ENCODE results near the gene LRCOL1. TPM values are rescaled to one million over a fixed set of nuclear protein-coding genes. Genes with fewer than 3 reads are reported as not detected.

Gene LRCOL1
- under 1 TPM in 1 of 2 donors, not detected in 1; 0.47 TPM for total RNA-seq

GRCh38 chr12:132610051-132610759, at the start of gene LRCOL1:
Gene LRCOL1 (minus strand): TSS chr12:132610582. CDS start chr12:132606251, 4,331 bp downstream.
- peaks cover 10% of the 10 kb centered on the region for H3K27me3 ChIP-seq
- H3K27ac ChIP-seq = no peak within 1 kb of the TSS
- no peak within 1 kb of the TSS for H3K4me3 ChIP-seq

DNA sequence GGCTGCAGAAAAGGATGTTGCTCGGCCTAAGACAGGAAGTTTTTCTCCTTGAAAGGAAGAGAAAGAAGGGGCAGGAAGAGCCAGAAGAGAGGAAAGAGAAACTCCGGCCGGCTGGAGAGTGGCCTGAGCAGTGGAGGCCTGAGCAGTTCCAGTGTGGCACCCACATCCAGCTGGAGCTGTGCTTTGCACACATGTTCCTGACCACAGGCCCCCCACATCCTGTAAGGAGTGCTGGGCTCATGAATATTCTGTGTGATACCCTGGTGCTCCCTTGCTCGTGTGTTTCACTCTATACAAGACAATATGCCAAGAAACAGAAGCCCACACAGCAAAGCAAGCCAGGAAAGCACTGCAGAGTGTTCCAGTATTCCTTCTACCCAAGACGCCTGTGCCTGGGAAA, 49.7 kb upstream of the LRCOL1 start:
- Histone ChIP-seq H3K27ac (no peak overlapping the region), H3K9me3 (no peaks in the 10 kb centered on the region), H3K9ac (ENCODE audit: low read depth in 2 of 2, low read length in 2 of 2) (no peak overlapping the region), H3K36me3 (no peaks in the 10 kb centered on the region), H3K27me3 (no peaks in the 10 kb centered on the region), H3K4me1 (no peaks in the 10 kb centered on the region), H3K4me3 (no peak overlapping the region)
- DNase-seq = no peak
- intact Hi-C loops (cut with DNase I) = no loop called here
- no peak for TF ChIP-seq CTCF (IDR thresholded peaks at IDR 0.05)

More at GRCh38 chr12:132610051-132610759, at the start of gene LRCOL1:
- Histone ChIP-seq H3K9me3 (no peaks in the 10 kb centered on the region), H3K36me3 (no peaks in the 10 kb centered on the region), H3K9ac (ENCODE audit: low read depth in 2 of 2, low read length in 2 of 2) (no peak within 1 kb of the TSS), H3K4me1 (no peaks in the 10 kb centered on the region)
- TF ChIP-seq CTCF (IDR thresholded peaks at IDR 0.05) = no peak
- intact Hi-C loops (cut with DNase I) = loop anchor here (10.0 kb wide), 1 partner anchor 455 kb away; no protein-coding TSS in a partner anchor
- no peak for DNase-seq

- no peaks in the 10 kb centered on the region for H3K4me1 ChIP-seq
- no peak for TF ChIP-seq CTCF (IDR thresholded peaks at IDR 0.05)
- no peak overlapping the region for H3K27ac ChIP-seq
- no peak for DNase-seq
- intact Hi-C loops (cut with DNase I) = no loop called here
- H3K9ac ChIP-seq (ENCODE audit: low read depth in 2 of 2, low read length in 2 of 2) = no peak overlapping the region
- H3K36me3 ChIP-seq = no peaks in the 10 kb centered on the region
- H3K27me3 ChIP-seq = no peaks in the 10 kb centered on the region
- H3K9me3 ChIP-seq = no peaks in the 10 kb centered on the region
- no peak overlapping the region for H3K4me3 ChIP-seq
Observed at GRCh38 chr12:132659146-132659545, 48.8 kb upstream of the LRCOL1 start.

- H3K27me3 ChIP-seq = no peaks in the 10 kb centered on the region
- intact Hi-C loops (cut with DNase I) = no loop called here
- H3K4me1 ChIP-seq = no peaks in the 10 kb centered on the region
- no peaks in the 10 kb centered on the region for H3K36me3 ChIP-seq
- H3K9me3 ChIP-seq = no peaks in the 10 kb centered on the region
- H3K4me3 ChIP-seq = no peak overlapping the region
- DNase-seq = no peak
- no peak for TF ChIP-seq CTCF (IDR thresholded peaks at IDR 0.05)
- H3K27ac ChIP-seq = no peak overlapping the region
- H3K9ac ChIP-seq (ENCODE audit: low read depth in 2 of 2, low read length in 2 of 2) = no peak overlapping the region
Observed at GRCh38 chr12:132658149-132658894, 47.9 kb upstream of the LRCOL1 start.

DNA sequence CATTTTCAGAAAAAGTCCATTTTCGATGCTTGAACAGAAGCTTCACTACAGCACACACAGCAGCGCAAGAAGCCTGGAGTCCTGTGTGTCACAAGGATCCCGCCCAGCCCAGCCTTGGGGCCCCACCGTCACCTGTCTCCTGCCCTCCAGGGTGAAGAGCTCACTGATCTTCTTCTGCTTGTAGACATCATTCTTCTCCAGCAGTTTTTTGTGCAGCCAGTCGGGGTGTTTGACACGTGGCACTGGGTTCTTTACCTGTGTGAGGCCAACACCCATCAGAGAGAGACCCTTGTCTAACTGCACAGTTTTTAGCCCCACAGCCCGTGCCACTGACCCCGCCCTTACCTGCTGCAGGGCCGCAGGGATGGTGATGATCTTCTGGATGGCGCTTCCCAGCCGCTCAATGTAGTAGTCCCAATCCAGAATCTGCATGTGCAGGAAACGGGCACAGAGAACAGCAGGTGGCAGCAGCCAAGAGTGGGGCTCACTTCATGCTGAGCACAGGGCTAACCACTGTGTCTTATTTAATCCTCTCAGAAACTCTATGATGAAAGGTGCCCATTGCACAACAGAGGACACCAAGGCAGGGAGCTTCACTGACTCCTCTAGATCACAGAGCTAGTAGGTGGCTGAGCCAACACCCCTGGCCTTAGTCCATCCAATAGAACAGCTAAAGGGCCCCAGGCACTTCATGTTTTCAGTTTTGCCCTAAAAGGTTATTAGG, 46.8 kb upstream of the LRCOL1 start:
- intact Hi-C loops (cut with DNase I) = no loop called here
- H3K4me3 ChIP-seq = no peak overlapping the region
- H3K36me3 ChIP-seq = no peaks in the 10 kb centered on the region
- H3K4me1 ChIP-seq = no peaks in the 10 kb centered on the region
- H3K9ac ChIP-seq (ENCODE audit: low read depth in 2 of 2, low read length in 2 of 2) = no peak overlapping the region
- no peaks in the 10 kb centered on the region for H3K9me3 ChIP-seq
- no peak overlapping the region for H3K27ac ChIP-seq
- TF ChIP-seq CTCF (IDR thresholded peaks at IDR 0.05) = no peak
- no peak for DNase-seq
- no peaks in the 10 kb centered on the region for H3K27me3 ChIP-seq
